Testis (tissue), 3 donors: ENCODE measurements around the gene HMHB1. TPM values are rescaled to one million over a fixed set of nuclear protein-coding genes. Genes with fewer than 3 reads are reported as not detected.

ENCODE experiments used
- DNase-seq: peaks from one replicate; pipeline ENCODE4 v3.0.0-alpha.2; 2019
- H3K27ac ChIP-seq, 2 donors: fragments of 200-600 bp; sonication (generic); one replicate each; pipeline ENCODE4 v1.5.1; 2019
- H3K27me3 ChIP-seq: fragments of 200-600 bp; sonication (generic); one replicate; pipeline ENCODE4 v1.5.1; 2019
- H3K36me3 ChIP-seq: fragments of 200-600 bp; sonication (generic); one replicate; pipeline ENCODE4 v1.5.1; 2017; ENCODE audit warnings: low read depth; ENCODE audit errors: missing control alignments
- H3K4me1 ChIP-seq: fragments of 200-600 bp; sonication (generic); one replicate; pipeline ENCODE4 v1.5.1; 2019
- H3K4me3 ChIP-seq, 2 donors: fragments of 200-600 bp; sonication (generic); one replicate each; pipeline ENCODE4 v1.5.1; 2017 to 2019
- H3K9me3 ChIP-seq: fragments of 200-600 bp; sonication (generic); one replicate; pipeline ENCODE4 v1.5.1; 2017
- CTCF ChIP-seq, 3 experiments: fragments of 450-650 bp in 2 of 3; fragments of 200-600 bp in 1 of 3; sonication (generic) in 1 of 3; IDR thresholded peaks; one replicate each; pipeline ENCODE4 v1.5.1; 2016 to 2019; ENCODE audit warnings: antibody characterized with exemption in 3 of 3, mild to moderate bottlenecking in 2 of 3, moderate library complexity in 1 of 3
- POLR2A ChIP-seq: fragments of 450-650 bp; IDR thresholded peaks from one replicate; pipeline ENCODE4 v1.6.1; 2017; ENCODE audit warnings: antibody characterized with exemption, mild to moderate bottlenecking, moderate library complexity
- WGBS, 2 donors: methylation state at CpG; one replicate each; pipeline ENCODE4 v1.1.5; 2018; 5-methylcytosine and 5-hydroxymethylcytosine counted together
- intact Hi-C: fragments of 100-400 bp; cut with DNase I; formaldehyde crosslinking; loops from one replicate; pipeline ENCODE4 v1.15.1; 2023; ENCODE audit warnings: low total_unique reads
- polyA plus RNA-seq: library from polyadenylated mRNA; stranded (reverse); fragments of 350-450 nt; fragmentation: Illumina TruSeq; extraction: RNeasy Lipid Tissue Mini Kit (QIAGEN cat#74804); gene quantifications from one replicate; pipeline ENCODE4 v1.2.3, GENCODE V29; 2014; ENCODE audit warnings: low read depth, low replicate concordance; ENCODE audit not compliant: insufficient read depth
- total RNA-seq, 2 donors: library from RNA; depleted of rRNA; stranded (reverse); fragments of >200 nt; gene quantifications; one replicate each; pipeline ENCODE4 v1.2.3, GENCODE V29; 2016

Gene HMHB1
- total and polyA plus RNA-seq, 3 donors from 2014 or later, result 2.7 TPM; not detected in 2

GRCh38 chr5:143837306-143837848 lies 25.4 kb downstream of the HMHB1 start:
- Histone ChIP-seq H3K4me3 (no peak overlapping the region), H3K9me3 (no peaks in the 10 kb centered on the region), H3K27ac (no peak overlapping the region), H3K36me3 (no peaks in the 10 kb centered on the region), H3K4me1 (no peaks in the 10 kb centered on the region), H3K27me3 (no peaks in the 10 kb centered on the region)
- intact Hi-C loops, result no loop called here
- DNase-seq, result no peak
- no peak for TF ChIP-seq CTCF (IDR thresholded peaks at IDR 0.05)
- TF ChIP-seq POLR2A, result no peak
- WGBS, 2 donors, result 54 to 56% methylated on average over 7 of the region's 7 CpGs

GRCh38 chr5:143841446-143841845 lies 29.5 kb downstream of the HMHB1 start:
- H3K4me3 ChIP-seq, result no peak overlapping the region
- TF ChIP-seq CTCF (IDR thresholded peaks at IDR 0.05), result no peak
- TF ChIP-seq POLR2A, result no peak
- DNase-seq, result no peak
- intact Hi-C loops, result no loop called here
- H3K36me3 ChIP-seq, result no peaks in the 10 kb centered on the region
- H3K9me3 ChIP-seq, result no peaks in the 10 kb centered on the region
- H3K27ac ChIP-seq, result no peak overlapping the region
- H3K4me1 ChIP-seq, result no peaks in the 10 kb centered on the region
- H3K27me3 ChIP-seq, result no peaks in the 10 kb centered on the region

DNA sequence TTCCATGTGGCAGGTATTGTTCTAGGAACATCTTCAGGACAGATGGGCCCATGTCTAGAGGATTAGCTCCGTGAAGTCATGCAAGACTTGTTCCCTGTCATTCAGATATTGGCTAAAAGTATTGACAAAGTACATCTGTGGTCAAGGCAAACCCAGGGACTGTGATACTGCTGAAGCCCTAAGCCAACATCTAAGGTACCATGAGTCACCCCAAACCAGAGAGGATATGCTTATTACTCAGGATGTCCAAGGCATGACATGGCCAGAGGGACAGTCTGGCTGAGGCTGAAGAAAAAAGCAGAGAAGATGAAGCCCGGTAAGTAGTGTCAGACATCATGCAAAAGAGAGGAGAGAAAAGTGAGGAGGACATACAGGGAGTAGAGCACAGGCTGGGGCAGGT lies 31.0 kb downstream of the HMHB1 start:
- no peak for DNase-seq
- Histone ChIP-seq H3K9me3 (no peaks in the 10 kb centered on the region), H3K27me3 (no peaks in the 10 kb centered on the region), H3K36me3 (no peaks in the 10 kb centered on the region), H3K27ac (no peak overlapping the region), H3K4me3 (no peak overlapping the region), H3K4me1 (no peaks in the 10 kb centered on the region)
- TF ChIP-seq POLR2A, result no peak
- no peak for TF ChIP-seq CTCF (IDR thresholded peaks at IDR 0.05)
- intact Hi-C loops, result no loop called here
- 97 to 100% methylated on average over 2 of the region's 2 CpGs for WGBS, 2 donors

GRCh38 chr5:143843461-143843860 lies 31.5 kb downstream of the HMHB1 start:
- intact Hi-C loops, result no loop called here
- TF ChIP-seq POLR2A (no peak), CTCF (IDR thresholded peaks at IDR 0.05) (no peak)
- 71% methylated on average over 2 of the region's 2 CpGs for WGBS, 2 donors
- H3K9me3 ChIP-seq, result no peaks in the 10 kb centered on the region
- H3K4me1 ChIP-seq, result no peaks in the 10 kb centered on the region
- no peak overlapping the region for H3K27ac ChIP-seq
- no peaks in the 10 kb centered on the region for H3K36me3 ChIP-seq
- no peak overlapping the region for H3K4me3 ChIP-seq
- H3K27me3 ChIP-seq, result no peaks in the 10 kb centered on the region
- DNase-seq, result no peak

DNA sequence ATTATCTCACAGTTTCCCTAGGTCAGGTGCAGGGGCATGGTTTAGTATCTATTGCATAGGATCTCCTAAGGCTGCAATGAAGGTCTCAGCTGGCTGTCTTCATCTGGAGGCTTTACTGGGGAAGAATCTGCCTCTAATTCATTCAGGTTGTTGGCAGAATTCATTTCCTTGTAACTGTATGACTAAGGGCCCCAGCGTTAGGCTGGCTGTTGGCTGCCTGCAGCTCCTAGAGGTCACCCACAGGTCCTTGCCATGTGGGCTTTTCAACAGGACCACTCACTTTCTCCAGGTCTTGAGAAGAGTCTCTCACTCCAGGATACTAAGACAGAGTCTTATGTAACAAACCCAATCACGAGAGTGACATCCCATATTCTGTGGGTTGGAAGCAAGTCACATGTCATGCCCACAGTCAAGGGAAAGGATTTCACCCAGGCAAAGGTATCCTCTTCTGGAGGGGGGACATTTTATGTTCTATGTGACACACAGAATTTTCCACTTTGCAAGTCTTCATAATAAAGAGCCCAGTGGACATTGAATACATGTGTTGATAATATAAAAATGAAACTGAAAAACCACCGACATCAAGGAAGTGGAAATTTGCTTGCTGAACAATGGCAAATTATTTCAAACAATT lies 38.2 kb downstream of the HMHB1 start:
- TF ChIP-seq POLR2A, result no peak
- no peak for TF ChIP-seq CTCF (IDR thresholded peaks at IDR 0.05)
- intact Hi-C loops, result no loop called here
- H3K9me3 ChIP-seq, result no peaks in the 10 kb centered on the region
- H3K27me3 ChIP-seq, result no peaks in the 10 kb centered on the region
- no peaks in the 10 kb centered on the region for H3K4me1 ChIP-seq
- 70 to 81% methylated on average over 3 of the region's 3 CpGs for WGBS, 2 donors
- no peak overlapping the region for H3K4me3 ChIP-seq
- H3K27ac ChIP-seq, result no peak overlapping the region
- DNase-seq, result no peak
- H3K36me3 ChIP-seq, result no peaks in the 10 kb centered on the region
